Mesothelial cell of epicardium (in vitro differentiated cells): ENCODE results near the gene MOBP. TPM values are rescaled to one million over a fixed set of nuclear protein-coding genes. Genes with fewer than 3 reads are reported as not detected.

Source experiments
- DNase-seq, 2 experiments: peaks; one replicate each; pipeline ENCODE4 v3.0.0; 2021; ENCODE audit warnings: low spot score in 2 of 2; ENCODE audit not compliant: unreplicated experiment in 2 of 2
- H3K27ac Mint-ChIP-seq: 2 replicates; pipeline ENCODE4 v1.8.0; 2021; ENCODE audit warnings: mixed read lengths
- H3K27me3 Mint-ChIP-seq: 2 replicates; pipeline ENCODE4 v1.8.0; 2021; ENCODE audit warnings: low read depth, mixed read lengths
- H3K36me3 Mint-ChIP-seq: 2 replicates; pipeline ENCODE4 v1.8.0; 2021; ENCODE audit warnings: mixed read lengths
- H3K4me1 Mint-ChIP-seq: 2 replicates; pipeline ENCODE4 v1.8.0; 2021; ENCODE audit warnings: mixed read lengths
- H3K4me3 Mint-ChIP-seq: 2 replicates; pipeline ENCODE4 v1.8.0; 2021; ENCODE audit warnings: mild to moderate bottlenecking, moderate library complexity, mixed read lengths
- H3K9me3 Mint-ChIP-seq: 2 replicates; pipeline ENCODE4 v1.8.0; 2021; ENCODE audit warnings: mixed read lengths
- CTCF ChIP-seq: fragments of 200-600 bp; sonication (generic); IDR thresholded peaks from one replicate; pipeline ENCODE4 v1.5.0; 2021; ENCODE audit warnings: antibody characterized with exemption; ENCODE audit not compliant: unreplicated experiment
- total RNA-seq: library from RNA; stranded (reverse); gene quantifications from 3 replicates; pipeline ENCODE4 v1.2.1, GENCODE V29; 2021

The MOBP gene
- total RNA-seq, 1 donor from 2014 or later = not detected

- no peak for TF ChIP-seq CTCF
- peaks cover 4% of the 10 kb centered on the region for H3K4me1 Mint-ChIP-seq
- H3K9me3 Mint-ChIP-seq = no peaks in the 10 kb centered on the region
- no peak overlapping the region for H3K27ac Mint-ChIP-seq
- no peaks in the 10 kb centered on the region for H3K36me3 Mint-ChIP-seq
- no peak for DNase-seq
- no peak overlapping the region for H3K4me3 Mint-ChIP-seq
- H3K27me3 Mint-ChIP-seq = no peaks in the 10 kb centered on the region
Measured at GRCh38 chr3:39435006-39435748, 32.3 kb upstream of the MOBP start.

- TF ChIP-seq CTCF = no peak
- Mint-ChIP-seq H3K36me3 (no peaks in the 10 kb centered on the region), H3K9me3 (no peaks in the 10 kb centered on the region), H3K27me3 (peaks cover 2% of the 10 kb centered on the region), H3K4me1 (peaks cover 4% of the 10 kb centered on the region), H3K27ac (no peak overlapping the region), H3K4me3 (no peak overlapping the region)
- DNase-seq = no peak
Measured at GRCh38 chr3:39438880-39439279, 28.6 kb upstream of the MOBP start.

- TF ChIP-seq CTCF = no peak
- Mint-ChIP-seq H3K36me3 (no peaks in the 10 kb centered on the region), H3K27ac (no peak overlapping the region), H3K4me1 (peaks cover 4% of the 10 kb centered on the region), H3K4me3 (no peak overlapping the region), H3K9me3 (no peaks in the 10 kb centered on the region), H3K27me3 (peaks cover 2% of the 10 kb centered on the region)
- no peak for DNase-seq
Measured at GRCh38 chr3:39440316-39440715, 27.2 kb upstream of the MOBP start.

- Mint-ChIP-seq H3K27me3 (peaks cover 2% of the 10 kb centered on the region), H3K4me3 (no peak overlapping the region), H3K4me1 (peaks cover 5% of the 10 kb centered on the region), H3K9me3 (no peaks in the 10 kb centered on the region), H3K27ac (no peak overlapping the region), H3K36me3 (no peaks in the 10 kb centered on the region)
- no peak for DNase-seq
- TF ChIP-seq CTCF = no peak
Measured at GRCh38 chr3:39443530-39443929, 23.9 kb upstream of the MOBP start.

GRCh38 chr3:39445927-39446326 is 21.6 kb upstream of the MOBP start:
- no peak for TF ChIP-seq CTCF

More at GRCh38 chr3:39445927-39446326, 21.6 kb upstream of the MOBP start:
- Mint-ChIP-seq H3K27ac (no peak overlapping the region), H3K36me3 (no peaks in the 10 kb centered on the region), H3K9me3 (no peaks in the 10 kb centered on the region), H3K27me3 (peaks cover 2% of the 10 kb centered on the region), H3K4me1 (peaks cover 2% of the 10 kb centered on the region), H3K4me3 (no peak overlapping the region)
- no peak for DNase-seq
